ENCODE results near the gene NCDN.

NCDN gene

GRCh38 chr1:35555601-35556477 is 1.8 kb upstream of the NCDN start:
- DNase-seq = no peak

DNA sequence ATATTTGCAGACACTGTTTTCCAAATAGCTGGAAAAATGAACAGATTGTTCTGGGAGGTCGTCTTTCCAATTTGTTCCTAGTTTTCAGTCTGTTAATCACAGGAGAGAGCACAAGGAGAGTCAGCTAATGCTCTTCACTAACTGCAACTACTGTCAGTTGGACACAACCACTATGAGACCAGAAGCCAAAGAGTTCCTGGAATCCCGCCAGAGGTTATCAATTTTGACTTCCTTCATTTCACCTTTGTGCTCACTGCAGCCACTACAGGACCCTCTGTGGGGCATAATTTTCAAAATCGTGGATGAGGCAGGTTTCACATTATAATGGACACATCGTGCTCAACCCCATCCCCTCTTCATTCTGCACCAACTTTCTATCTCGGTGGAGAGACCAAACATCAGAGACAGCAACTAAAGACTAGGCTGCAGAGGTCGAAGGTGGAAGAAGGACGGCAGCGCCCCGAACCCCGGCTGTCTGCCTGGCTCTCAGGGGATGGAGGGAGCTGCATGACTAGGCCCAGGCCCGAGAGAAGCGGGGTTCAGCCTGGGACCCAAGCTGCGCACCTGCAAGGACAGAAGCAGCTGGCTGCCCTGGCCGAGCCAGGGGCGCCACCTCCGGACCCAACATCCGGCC is 998 bp upstream of the NCDN start:
- no peak for DNase-seq

- DNase-seq = peak; percentile 93
Observed at GRCh38 chr1:35557118-35557610, 435 bp upstream of the NCDN start, which contains the start of gene KIAA0319L. TSS of gene KIAA0319L (minus strand) at chr1:35557403. CDS start at chr1:35554491, 2,912 bp downstream.

DNA sequence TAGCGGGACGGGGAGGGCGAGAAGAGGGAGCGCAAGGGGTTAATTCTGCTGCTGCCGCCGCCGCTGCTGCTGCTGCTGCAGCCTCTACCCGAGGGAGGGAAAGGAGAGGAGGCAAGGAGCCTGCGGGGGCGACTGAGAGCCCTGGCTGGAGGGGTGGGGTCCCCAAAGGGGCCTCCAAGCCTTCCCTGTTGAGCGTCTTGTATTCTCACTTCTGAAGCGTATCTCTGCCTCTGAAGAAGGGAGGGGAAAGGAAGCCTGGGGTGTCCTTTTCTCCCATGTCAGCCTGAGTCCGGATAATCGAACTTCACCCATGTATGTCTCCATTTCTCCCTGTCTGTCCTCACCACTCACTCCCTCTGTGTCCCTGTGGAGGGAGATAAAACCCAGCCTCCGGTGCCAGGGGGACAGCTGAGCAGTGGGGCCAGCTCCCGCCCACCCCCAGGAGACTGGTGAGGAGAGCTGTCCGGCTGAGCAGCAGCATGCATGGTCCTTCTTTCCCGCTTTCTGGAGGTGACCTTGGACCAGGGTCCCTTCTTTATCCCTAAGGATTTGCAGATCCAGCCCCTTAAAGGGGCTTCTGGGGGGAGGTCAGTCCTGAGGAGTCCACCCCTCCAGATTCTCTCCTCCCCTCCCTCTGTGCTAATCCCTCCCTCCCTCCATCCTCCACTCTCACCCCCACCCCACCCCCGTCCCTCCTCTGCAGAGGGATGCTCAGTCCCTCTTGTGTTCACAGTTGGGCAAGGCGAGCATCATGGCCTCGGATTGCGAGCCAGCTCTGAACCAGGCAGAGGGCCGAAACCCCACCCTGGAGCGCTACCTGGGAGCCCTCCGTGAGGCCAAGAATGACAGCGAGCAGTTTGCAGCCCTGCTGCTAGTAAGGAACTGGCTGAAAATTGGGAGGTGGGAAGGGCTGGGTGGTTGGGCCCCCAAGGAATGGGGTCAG is 1.0 kb downstream of the NCDN start:
- DNase-seq = no peak

GRCh38 chr1:35559317-35559944 is 1.8 kb downstream of the NCDN start:
- no peak for DNase-seq

- no peak for DNase-seq
Observed at GRCh38 chr1:35560256-35561225, 2.9 kb downstream of the NCDN start.

GRCh38 chr1:35561297-35561971 is 3.8 kb downstream of the NCDN start:
- DNase-seq = no peak

DNA sequence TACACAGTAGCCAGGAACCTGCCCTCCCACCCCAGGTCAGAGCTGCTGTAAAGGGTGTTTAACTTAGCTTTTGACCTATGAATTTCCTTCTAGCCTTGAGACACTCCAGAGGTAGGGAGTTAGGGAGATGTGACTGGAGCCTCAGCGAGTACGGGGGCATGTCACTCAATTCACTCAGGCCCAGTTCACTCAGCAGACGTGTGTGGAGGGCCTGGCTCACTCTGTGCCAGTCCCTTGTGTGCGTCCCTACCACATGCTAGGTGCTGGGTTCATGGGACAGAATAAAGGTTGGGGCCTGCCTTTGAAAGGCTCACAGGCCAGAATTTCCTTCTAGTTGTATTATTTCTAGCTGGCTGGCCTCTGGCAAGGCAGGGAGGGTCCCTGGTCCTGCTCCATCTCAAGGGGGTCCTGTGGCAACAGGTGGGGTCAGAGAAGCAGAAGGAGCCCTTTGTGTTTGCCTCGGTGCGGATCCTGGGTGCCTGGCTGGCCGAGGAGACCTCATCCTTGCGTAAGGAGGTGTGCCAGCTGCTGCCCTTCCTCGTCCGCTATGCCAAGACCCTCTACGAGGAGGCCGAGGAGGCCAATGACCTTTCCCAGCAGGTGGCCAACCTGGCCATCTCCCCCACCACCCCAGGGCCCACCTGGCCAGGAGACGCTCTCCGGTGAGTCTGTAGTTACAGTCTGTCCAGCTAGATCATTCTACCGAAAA is 4.5 kb downstream of the NCDN start:
- no peak for DNase-seq

DNA sequence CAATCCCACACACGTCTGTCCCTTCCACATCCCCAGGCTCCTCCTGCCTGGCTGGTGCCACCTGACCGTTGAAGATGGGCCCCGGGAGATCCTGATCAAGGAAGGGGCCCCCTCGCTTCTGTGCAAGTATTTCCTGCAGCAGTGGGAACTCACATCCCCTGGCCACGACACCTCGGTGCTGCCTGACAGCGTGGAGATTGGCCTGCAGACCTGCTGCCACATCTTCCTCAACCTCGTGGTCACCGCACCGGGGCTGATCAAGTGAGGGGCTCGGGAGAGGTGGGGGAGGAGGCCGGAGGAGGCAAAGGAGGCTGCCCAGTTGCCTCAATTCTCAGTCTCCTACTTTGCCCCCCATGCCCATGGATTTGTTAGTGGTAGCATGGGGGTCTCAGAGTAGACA is 5.6 kb downstream of the NCDN start:
- no peak for DNase-seq

- DNase-seq = peak; percentile 50
Observed at GRCh38 chr1:35564037-35564883, 6.7 kb downstream of the NCDN start.

DNA sequence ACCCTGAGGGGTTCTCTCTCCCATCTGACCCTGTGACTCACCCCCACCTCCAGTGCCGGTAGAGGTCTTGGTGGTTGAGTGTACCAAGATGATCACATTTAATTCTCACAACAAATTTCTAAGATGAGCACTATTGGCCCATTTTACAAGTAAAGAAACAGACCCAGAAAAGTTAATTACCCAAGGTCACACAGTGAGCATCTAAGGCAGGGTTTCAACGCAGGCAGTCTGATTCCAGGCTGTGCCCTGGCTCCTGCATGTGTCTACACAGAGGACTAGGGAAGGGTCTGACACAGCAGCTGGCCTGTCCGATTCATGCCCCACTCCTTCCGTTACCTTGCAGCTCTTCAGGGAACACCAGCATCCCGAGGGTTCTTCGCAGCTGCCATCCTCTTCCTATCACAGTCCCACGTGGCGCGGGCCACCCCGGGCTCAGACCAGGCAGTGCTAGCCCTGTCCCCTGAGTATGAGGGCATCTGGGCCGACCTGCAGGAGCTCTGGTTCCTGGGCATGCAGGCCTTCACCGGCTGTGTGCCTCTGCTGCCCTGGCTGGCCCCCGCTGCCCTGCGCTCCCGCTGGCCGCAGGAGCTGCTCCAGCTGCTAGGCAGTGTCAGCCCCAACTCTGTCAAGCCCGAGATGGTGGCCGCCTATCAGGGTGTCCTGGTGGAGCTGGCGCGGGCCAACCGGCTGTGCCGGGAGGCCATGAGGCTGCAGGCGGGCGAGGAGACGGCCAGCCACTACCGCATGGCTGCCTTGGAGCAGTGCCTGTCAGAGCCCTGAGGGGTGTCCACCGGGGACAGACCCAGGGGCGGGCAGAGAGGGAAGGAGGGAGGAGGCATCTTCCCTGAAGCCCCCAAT is 7.5 kb downstream of the NCDN start:
- DNase-seq = no peak

DNA sequence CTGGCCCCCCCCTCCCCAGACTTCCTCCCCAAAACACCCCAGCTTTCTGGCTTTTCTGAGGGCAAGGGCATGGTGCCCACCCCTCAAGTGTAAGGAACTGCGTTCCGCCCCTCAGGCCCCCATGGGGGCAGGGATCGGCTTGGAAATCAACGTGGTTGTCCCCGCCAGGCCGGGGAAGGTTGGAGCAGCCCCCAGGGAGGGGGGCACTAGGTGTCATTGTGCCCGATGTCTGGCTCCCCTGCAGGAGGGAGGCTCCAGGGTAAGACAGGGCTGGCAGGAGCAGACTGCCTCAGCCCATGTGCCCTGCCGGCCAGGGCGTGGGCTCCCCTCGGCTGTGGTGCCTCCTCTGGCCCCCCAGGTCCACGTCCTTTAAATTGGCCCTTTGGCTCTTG is 8.1 kb downstream of the NCDN start:
- DNase-seq = no peak

DNA sequence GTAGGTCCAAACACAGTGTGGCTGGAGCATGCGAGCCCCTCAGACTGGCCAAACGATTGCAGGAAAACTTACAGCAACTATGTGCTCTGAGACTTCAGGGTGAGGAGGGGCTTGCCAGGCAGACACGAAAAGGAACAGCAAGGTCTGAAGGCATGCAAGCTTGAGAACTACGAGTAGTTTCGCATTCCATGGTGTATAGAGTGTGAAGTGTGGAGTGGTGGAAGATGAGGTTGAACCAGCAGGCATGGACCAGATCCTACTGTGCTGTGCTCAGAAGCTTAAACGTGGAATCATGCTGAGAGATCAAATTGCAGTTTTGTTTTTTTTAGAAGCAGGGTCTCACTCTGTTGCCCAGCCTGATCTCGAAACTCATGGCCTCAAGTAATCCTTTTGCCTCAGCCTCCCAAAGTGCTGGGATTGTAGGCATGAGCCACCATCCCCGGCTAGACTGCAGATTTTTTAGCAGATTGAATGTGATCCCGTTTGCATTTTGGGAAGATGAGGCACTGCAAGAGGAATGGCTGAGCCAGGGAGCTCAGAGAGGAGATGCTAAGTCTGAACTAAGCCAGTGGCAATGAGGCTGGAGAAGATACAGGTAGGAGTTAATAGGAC is 10.5 kb downstream of the NCDN start:
- DNase-seq = no peak

DNA sequence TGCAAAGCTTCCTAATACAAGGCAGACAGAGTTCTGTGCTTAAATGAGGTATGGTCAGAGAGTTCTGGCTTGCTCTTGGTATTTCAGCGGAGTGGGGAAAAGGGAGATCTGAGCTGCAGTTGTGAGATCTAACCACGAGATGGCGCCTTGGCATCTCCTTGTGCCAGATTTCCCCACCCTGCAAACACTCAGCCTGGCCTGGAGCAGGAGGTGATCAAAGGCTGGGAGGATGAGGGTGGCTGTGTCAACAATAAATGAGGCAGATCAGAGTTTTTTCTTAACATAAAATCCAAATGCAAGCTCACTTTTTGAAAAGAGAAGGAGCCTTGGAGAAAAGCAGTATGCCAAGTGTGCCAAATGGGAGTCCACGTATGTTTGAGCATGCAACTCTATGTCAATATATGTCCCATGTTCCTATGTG is 11.4 kb downstream of the NCDN start:
- DNase-seq = peak; percentile 44

DNA sequence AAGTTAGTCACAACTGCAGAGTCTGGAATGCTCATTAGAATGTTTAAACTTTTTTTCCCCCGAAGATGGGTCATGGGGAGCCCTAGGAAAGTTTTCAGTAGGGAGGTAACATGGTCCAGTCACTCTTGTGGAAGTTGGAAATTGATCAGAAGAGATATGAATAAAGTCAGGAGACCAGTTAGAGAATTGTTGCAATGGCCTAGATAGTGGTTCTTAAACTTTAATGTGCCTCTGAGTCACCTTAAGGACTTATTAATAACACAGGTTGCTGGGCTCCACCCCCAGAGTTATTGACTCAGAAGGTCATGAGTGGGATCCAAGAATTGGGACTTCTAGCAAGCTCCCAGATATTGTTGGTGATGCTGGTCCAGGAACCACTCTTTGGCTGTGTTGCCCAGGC is 12.3 kb downstream of the NCDN start:
- no peak for DNase-seq

DNA sequence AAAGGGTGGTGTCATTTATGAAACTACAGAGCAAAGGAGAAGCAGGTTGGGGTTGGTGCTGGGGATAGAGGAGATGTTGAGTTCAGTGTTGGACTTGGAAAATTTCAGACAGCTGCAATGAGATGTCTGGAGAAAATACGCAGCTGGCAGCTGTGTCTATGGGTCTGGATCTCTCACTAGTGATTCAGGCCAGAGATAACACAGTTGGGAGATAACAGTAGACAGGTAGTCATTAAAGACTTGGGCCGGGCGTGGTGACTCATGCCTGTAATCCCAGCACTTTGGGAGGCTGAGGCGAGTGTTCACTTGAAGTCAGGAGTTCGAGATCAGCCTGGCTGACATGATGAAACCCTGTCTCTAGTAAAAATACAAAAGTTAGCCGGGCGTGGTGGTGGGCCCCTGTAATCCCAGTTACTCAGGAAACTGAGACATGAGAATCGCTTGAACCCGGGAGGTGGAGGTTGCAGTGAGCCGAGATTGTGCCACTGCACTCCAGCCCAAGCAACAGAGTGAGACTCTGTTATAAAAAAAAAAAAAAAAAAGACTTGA is 13.1 kb downstream of the NCDN start:
- DNase-seq = no peak

DNA sequence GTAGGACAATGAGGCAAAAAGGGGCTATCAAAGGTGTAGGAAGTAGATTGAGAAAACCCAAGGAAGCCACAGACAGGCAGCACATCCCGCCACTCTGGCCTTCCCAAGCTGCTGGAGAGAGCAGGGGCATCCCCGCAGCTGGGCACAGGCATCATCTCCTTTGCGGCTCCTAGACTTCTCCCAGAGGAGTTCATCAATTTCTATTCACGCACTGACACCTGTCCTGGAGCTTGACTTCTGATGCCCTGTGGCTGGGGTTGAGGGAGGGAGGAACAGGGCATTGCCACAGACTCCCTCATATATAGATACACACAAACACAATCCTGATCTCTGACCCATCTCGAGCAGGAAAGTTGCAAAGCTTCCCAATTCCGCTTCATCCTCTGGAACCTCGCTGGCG is 13.7 kb downstream of the NCDN start:
- DNase-seq = no peak

All from NCI-H526 treated with DMSO at 0.1 percent for 48 hours (cell line).